ENCODE data around the gene TBC1D2B. TPM values are rescaled to one million over a fixed set of nuclear protein-coding genes. Genes with fewer than 3 reads are reported as not detected.
"Not testable (repeated sequence)": the region's sequence is repeated elsewhere in the genome, so short reads cannot be mapped to it uniquely, and the experiment has no call there.

The TBC1D2B gene
- total RNA-seq, 1 donor from 2014 or later: 13.7 TPM

DNA sequence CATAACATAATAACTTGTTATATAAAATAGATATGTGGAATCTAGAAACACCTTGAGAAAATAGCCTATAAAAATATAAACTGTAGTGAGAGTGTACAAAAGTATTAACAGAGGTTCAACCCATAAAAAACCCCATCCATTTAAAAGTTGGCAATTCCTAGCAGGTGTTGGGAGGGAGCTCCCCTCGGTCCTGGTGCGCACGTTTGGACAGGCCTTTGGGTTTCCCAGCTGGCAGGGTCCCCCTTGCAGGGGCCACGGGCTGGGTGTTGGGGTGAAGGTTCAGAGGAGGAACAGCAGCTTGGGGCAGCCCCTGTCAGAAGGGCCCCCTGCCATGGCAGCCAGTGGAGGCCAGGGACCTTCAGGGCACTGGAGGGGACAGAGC is 82.0 kb downstream of the TBC1D2B start:
- not testable (repeated sequence) for H3K27me3 ChIP-seq (ENCODE audit: control insufficient read depth, insufficient read depth, low read length); H3K4me3 ChIP-seq (ENCODE audit: low read depth, low read length); DNase-seq (ENCODE audit: low read depth); H3K36me3 ChIP-seq (ENCODE audit: control insufficient read depth, insufficient read depth, low read length); FAIRE-seq

DNA sequence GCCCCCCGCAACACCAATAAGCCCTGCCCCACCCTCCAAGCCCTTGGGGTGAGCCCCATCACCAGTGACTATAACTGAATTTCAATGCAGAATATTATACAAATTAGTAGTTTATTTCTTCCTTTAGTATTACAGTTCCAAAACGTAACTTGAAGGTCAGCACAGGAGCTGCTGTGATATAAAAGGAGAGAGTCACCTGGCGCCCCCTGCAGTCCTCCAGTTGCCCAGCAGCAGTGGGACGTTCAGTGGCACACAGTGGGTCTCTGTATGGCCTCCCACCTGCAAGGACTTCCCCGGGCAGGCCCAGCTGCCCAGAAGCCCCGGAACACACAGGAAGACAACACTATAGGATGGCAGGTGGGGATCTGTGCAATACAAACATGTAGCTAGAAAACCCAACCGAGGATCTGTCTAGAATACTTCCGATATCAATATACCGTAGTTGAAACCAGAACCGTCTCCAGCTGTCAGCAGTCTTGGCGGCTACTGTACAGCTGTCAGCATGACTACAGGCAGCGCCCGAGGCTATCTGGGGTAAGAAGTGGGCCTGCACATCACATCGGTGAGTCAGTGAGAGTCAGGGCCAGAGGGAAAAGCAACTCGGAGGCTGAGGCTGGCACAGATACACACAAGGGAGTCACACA is 82.5 kb downstream of the TBC1D2B start:
- H3K4me3 ChIP-seq (ENCODE audit: low read depth, low read length); H3K27me3 ChIP-seq (ENCODE audit: control insufficient read depth, insufficient read depth, low read length); H3K36me3 ChIP-seq (ENCODE audit: control insufficient read depth, insufficient read depth, low read length): not testable (repeated sequence)
- peak; percentile 72 for FAIRE-seq
- peak; percentile 78 for DNase-seq (ENCODE audit: low read depth)

DNA sequence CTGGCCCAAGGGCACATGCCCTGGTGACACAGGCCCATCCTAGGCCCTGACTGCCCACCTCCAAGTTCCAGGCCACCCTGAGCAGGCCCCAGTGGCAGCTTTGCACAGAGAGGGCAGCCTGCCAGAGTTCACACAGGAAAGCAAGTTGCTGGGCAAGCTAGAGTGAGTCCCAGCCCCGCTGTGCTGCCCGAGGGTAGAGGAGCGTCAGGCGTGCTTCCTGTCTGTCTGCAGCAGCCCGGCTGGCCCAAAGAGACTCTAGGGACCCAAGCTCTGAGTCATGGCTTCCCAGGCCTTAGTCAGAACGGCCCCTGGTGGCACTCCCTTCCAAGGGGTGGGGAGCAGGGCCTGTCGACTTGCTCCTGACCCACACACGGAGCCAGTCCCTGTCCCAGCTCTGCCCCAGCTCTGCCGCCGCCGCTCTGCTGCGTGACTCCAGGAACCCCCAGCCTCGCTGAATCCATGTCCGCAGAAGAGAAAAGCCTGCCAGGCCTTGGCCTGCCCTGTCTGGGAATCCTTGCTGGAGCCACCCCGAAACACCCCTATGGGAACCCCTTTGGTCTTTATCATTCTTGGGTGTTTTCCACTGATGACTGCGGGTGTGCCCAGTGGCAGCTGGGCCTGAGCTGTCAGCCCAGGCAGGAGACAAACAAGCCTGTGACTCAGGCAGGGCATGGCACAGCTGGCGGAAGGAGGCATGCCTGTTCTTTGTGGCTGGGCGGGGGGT is 83.4 kb downstream of the TBC1D2B start:
- not testable (repeated sequence) for H3K4me3 ChIP-seq (ENCODE audit: low read depth, low read length); H3K27me3 ChIP-seq (ENCODE audit: control insufficient read depth, insufficient read depth, low read length); H3K36me3 ChIP-seq (ENCODE audit: control insufficient read depth, insufficient read depth, low read length)
- TF ChIP-seq, protein P1, sequence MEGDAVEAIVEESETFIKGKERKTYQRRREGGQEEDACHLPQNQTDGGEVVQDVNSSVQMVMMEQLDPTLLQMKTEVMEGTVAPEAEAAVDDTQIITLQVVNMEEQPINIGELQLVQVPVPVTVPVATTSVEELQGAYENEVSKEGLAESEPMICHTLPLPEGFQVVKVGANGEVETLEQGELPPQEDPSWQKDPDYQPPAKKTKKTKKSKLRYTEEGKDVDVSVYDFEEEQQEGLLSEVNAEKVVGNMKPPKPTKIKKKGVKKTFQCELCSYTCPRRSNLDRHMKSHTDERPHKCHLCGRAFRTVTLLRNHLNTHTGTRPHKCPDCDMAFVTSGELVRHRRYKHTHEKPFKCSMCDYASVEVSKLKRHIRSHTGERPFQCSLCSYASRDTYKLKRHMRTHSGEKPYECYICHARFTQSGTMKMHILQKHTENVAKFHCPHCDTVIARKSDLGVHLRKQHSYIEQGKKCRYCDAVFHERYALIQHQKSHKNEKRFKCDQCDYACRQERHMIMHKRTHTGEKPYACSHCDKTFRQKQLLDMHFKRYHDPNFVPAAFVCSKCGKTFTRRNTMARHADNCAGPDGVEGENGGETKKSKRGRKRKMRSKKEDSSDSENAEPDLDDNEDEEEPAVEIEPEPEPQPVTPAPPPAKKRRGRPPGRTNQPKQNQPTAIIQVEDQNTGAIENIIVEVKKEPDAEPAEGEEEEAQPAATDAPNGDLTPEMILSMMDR (IDR thresholded peaks at IDR 0.05; ENCODE audit: insufficient read depth, low read length, severe bottlenecking): peak; percentile 3
- FAIRE-seq: peak; percentile 66
- peak; percentile 94 for DNase-seq (ENCODE audit: low read depth)

DNA sequence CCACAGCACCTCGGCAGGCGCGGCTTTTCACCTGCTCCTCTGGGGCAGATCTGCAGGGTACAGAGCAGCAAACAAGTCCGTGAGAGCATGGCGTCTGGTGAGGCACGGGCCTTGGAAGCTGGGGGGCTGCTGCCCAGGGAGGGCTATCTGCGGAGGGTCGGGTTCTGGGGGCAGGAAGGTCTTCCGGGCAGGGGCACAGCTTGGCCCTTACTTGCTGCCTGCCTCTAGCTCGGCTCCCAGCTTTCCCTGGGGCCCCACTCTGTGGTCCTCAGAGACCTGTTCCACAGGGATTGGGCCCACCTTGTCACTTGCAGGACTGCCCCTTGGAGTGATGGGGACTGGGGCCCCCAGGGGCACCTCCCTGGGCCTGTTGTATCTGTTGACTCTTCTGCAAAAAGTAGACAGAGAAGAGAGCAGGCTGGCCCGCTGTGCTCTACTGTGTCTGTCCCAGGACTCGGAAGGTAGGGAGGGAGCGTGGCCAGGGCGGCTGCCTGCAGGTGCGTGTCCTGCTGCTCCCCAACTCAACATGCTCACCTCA is 84.1 kb downstream of the TBC1D2B start:
- FAIRE-seq (no peak), DNase-seq (ENCODE audit: low read depth) (no peak)
- H3K36me3 ChIP-seq (ENCODE audit: control insufficient read depth, insufficient read depth, low read length): peaks cover 3% of the 10 kb centered on the region
- H3K4me3 ChIP-seq (ENCODE audit: low read depth, low read length): no peak overlapping the region
- TF ChIP-seq, protein P1 (IDR thresholded peaks at IDR 0.05; ENCODE audit: insufficient read depth, low read length, severe bottlenecking): no peak
- no peaks in the 10 kb centered on the region for H3K27me3 ChIP-seq (ENCODE audit: control insufficient read depth, insufficient read depth, low read length)

DNA sequence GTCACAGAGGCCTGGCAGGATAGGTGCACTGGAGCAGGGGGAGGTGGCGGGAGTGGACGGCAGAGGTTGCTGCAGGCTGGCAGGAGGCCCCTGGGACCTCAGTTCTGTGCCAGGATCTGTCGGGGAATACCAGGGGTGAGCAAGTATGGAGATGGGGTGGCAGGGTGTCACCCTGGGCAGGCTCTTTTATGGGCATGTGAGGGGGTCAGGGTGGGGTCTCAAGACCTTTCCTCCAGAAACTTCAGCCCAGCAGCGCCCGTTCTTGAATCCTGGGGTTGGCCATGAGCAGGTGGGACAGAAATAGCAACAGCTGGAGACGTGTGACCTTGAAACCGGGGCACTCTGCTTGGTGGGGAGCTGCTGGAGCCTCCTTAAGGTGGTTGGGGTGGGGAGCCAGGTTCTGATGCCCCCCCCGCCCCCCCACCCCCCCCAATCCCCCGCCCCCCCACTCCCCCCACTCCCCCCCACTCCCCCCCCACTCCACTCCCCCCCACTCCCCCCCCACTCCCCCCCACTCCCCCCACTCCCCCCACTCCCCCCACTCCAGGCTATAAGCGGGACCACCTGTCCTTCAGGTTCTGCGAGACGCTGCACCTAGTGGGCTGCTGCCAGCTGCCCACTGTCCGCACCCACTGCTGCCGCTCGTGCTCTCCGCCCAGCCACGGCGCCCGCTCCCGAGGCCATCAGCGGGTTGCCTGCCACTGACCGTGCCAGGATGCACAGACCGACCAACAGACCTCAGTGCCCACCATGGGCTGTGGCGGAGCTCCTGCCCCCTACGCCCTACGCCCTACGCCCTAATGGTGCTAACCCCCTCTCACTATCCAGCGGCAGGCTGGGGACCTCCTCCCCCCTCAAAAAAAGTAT is 84.9 kb downstream of the TBC1D2B start:
- FAIRE-seq (no peak), DNase-seq (ENCODE audit: low read depth) (no peak)
- Histone ChIP-seq H3K27me3 (ENCODE audit: control insufficient read depth, insufficient read depth, low read length) (no peaks in the 10 kb centered on the region), H3K4me3 (ENCODE audit: low read depth, low read length) (no peak overlapping the region), H3K36me3 (ENCODE audit: control insufficient read depth, insufficient read depth, low read length) (peaks cover 1% of the 10 kb centered on the region)
- TF ChIP-seq, protein P1 (IDR thresholded peaks at IDR 0.05; ENCODE audit: insufficient read depth, low read length, severe bottlenecking): no peak

DNA sequence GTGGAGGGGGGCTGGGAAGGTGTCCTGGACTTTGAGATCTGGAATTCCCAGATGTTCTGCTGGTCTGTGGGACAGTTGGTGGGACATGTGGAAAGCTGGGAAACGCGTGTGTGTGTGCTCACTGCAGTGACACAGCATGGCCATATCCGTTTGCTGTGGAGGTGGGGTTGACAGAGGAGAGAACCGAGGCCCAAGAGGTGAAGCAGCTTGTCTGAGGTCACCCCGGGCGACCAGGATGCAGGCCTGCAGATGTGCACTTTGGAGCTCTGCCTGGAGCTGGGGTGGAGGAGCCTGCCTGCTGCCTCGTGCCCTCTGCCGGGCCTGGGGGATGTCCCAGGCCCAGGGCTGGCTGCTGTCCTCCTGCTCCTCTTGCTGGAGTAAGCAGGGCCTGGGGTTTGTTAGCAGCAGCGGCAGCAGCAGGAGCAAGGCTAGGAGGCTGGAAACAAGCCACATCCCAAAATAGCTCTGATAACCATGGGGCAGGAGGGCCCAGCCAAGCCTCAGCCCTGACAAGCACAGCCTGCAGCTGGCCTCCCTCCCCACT is 85.8 kb downstream of the TBC1D2B start:
- H3K27me3 ChIP-seq (ENCODE audit: control insufficient read depth, insufficient read depth, low read length); DNase-seq (ENCODE audit: low read depth); FAIRE-seq; H3K4me3 ChIP-seq (ENCODE audit: low read depth, low read length); H3K36me3 ChIP-seq (ENCODE audit: control insufficient read depth, insufficient read depth, low read length): not testable (repeated sequence)

DNA sequence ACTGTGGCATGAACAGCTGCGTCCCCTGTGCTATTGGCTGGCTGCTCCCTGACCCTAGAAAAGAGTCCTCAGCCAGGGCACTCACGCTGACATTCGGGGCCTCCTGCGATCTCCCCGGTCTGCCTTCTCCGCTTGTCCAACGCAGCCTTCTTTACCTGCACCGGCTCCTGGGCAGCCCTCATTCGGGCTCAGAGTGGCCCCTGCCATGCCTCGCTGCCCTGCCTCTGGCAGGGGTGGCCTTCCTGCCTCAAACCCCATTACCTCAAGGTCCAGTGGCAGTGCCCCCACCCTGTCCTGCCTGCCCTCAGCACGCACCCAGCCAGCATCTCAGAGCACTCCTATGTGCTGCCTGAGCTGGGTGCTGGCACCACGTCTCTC is 86.5 kb downstream of the TBC1D2B start:
- TF ChIP-seq, protein P1 (IDR thresholded peaks at IDR 0.05; ENCODE audit: insufficient read depth, low read length, severe bottlenecking): no peak
- FAIRE-seq (no peak), DNase-seq (ENCODE audit: low read depth) (no peak)
- Histone ChIP-seq H3K36me3 (ENCODE audit: control insufficient read depth, insufficient read depth, low read length) (no peaks in the 10 kb centered on the region), H3K4me3 (ENCODE audit: low read depth, low read length) (no peak overlapping the region), H3K27me3 (ENCODE audit: control insufficient read depth, insufficient read depth, low read length) (no peaks in the 10 kb centered on the region)

Measured in bronchial epithelial cell (primary cell).